Stimulated activated naive CD4-positive, alpha-beta T cell (primary cell): ENCODE measurements around the gene RASSF9.

Experiments used
- DNase-seq, 6 experiments: peaks; one replicate each; lab custom pipeline; 2025; lab: John Stamatoyannopoulos, UW

The RASSF9 gene

DNA sequence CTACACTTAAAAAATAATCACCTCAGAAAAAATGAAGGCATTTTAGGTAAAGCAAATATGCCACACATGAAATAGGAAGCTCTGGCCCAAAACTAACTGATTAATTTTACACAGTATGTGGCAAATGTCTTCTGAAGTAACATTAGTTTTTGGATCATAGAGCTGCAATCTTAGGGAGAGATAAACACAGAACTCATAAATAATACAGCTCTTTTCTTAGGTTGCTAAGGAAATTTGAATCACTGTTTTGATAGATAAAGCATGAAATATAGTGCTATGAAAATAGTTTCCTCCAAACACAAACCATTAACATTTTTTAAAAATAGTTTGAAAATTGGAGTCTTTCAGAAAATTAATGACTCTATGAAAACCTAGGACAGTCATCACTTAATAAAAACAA is 15.0 kb downstream of the RASSF9 start:
- DNase-seq: no peak

DNA sequence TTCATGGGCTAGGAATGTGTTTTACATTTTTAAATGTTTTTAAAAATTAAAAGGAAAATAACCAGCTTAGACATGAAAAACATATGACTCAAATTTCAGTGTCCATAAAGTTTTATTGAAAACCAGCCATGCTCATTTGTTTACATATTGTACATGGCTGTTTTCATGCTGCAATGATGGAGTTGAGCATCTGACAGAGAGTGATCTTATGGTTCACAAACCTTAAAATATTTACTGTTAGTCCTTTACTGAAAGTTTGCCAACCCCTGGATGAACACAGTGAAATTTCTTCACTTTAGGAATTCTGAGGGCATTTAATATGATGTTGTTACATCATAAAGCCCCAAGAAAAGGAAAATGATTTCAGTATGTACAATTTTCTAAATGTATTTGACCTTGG is 16.1 kb downstream of the RASSF9 start:
- DNase-seq: no peak

DNA sequence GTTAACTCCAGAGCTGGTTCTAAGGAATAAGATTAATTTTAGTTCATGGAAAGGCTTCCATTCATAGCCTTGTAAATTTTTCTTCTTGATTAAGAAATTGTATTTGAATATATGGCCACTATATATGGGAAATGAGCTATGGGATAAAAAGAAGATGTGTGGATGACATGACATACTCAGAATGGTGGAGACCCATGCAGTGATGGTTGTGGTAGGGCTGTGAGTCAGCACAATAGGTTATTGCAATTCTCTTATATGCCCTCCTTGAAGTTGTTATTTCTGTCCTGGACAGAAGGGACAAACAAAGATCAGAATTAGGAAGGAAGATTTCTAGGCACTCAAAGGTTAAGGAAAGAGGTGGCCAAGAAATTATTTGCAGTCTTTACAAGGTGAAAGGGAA is 21.5 kb downstream of the RASSF9 start:
- no peak for DNase-seq

DNA sequence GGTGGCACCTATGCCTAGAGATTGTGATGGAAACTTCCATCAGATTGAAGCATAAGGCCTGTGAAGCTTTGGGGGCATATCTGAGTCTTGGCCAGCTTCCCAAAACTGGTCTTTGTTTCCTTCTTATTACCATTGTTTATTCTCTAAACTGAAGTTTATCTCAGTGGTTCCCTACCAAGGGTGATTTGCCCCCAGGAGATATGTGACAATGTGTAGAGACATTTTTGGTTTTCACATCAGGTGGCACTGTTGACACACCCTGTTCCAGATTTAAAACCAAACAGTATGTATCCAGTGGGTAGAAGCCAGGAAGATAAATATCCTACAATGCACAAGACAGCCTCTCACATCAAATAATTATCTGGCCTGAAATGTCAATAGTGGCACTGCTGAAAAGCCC is 22.1 kb downstream of the RASSF9 start:
- DNase-seq: no peak

DNA sequence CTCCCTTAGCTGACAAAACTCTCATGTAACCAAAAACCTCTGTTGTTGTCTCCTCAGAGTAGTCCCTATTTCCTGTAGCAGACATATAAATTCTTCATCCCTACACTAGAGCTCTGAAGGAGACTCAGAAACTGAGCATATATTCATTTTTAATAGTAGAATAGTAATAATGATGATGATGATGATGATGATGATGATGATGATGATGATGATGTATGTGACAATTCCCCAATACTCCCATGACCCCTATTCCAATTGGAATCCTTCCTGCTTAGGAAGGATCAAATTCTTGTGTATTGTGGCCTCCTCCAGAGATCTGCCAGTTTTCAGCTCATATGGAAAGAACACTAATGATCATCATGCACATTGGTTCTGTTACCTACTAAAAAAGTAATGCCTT is 26.7 kb downstream of the RASSF9 start:
- DNase-seq: no peak

DNA sequence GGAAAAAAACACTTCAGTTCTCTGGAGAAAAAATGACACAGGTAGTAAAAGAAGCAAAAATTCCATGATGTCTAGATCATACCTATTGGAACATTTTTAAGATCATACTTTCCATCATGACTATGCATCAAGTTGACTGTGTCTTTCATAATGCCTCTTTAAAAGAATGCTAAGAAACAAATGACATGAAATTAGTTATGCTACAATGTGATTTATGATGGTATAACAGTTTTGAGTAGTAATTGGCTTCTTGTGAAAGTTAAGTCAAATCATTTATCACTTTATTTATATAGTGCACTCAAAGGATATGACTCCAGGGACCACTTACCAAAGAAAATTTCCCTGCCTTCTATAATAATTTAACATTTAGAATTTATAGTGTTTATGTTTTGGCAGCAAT is 28.5 kb downstream of the RASSF9 start:
- no peak for DNase-seq

DNA sequence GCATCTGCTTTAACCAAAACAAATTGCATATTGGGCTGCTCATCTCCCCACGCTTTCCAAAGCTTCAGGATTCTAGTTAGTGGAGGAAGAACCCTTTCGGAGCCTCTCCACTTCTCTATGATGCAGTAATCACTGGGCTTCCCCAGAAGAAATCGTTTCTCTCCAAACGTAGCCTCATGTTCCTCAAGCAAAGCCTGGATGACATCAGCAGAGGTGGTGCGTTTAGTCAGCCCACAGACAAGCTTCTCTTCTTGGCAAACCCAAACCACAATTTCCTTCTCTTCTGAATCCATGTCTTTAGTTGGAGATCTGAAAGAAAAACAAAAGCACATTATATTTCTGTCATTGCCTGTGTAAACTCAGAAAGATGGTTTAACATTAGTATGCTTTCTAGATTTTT is 30.6 kb downstream of the RASSF9 start:
- DNase-seq: no peak

DNA sequence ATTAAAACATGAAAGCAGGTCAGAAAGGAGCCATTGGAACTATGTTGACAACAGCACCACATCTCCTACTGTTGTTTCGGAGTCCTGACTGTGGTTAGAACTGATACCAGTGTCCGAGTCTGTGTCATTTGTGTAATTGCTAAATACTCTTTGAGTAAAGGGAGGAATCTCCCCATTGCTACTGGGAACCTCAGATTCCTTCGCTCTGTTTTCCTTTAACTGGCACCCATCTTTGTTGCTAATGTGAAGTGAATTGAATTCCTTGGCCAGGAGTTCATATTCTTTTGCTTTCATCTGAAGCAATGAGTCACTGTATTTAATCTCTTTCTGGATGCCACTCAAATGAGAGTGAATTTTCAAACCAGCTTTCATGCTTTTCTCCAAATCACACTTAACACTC is 31.5 kb downstream of the RASSF9 start:
- no peak for DNase-seq

DNA sequence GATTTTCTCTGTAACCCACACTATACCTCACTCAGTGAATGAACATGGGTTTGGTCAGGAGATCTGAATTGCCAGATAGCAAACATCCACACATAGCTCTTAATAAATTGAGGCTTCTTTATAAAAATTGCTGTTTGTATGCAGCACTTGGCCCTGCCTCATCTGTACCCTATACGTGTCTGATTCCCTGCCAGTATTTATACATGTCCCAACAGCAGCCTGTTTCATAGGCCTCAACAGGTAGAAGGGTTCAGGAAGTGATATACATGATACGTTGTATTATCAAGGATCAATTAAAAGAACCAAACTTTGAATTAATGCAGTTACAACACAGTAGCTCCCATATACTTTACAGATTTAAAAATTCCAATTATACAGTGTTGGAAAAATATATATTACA is 32.3 kb downstream of the RASSF9 start:
- no peak for DNase-seq

DNA sequence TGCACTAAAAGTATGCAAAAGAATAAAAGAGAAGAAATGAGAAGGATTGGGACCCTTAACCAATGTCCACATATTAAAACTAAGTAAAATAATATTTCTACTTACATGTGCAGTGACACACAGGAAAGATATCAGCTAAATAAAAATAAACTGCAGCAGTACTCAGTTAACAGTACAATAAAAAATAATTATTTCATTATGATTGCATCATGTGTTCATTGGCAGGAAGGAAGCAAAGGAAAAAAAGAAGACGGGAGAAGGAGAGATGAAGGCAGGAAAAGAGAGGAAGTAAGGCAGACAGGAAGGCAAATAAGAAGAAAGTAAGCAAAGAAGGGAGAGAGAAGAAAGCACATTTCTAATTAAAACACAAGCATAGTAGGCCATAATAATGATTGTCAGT is 33.0 kb downstream of the RASSF9 start:
- DNase-seq: no peak

DNA sequence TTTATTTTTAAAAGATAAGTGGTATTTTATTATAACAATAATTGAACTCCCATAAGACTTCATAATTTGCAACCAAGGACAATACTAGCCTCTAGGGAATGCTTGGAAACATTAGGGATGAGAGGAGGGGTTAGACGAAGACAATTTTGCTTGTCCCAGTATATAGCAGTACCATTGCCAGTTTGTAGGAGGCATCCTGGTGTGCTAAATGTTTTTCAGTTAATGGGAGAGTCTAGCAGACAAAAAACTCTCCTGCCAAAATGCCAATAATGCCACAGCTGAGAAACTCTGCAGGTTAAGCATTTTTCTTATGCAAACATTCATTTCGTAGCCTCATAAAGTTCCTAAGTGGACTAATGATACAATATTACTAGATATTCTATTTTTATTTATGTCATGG is 38.1 kb downstream of the RASSF9 start:
- no peak for DNase-seq

DNA sequence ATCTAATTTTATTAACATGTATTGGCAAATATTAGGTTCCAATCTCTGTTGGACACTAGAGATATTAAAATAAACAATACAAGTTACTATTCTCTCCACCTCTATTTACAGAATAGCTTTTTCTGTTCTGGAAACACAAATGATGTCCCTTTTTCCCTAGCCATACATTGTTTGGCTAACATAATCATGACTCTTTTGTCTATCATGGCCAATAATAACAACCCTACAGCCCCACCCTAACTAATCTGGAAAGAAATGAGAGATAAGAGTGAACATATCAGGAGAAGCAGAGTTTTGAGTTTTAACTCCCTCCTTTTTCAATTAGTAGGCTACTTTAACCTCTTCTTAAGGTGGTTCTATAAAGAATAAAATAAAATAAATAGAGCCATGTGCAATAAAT is 40.2 kb downstream of the RASSF9 start:
- DNase-seq: no peak

DNA sequence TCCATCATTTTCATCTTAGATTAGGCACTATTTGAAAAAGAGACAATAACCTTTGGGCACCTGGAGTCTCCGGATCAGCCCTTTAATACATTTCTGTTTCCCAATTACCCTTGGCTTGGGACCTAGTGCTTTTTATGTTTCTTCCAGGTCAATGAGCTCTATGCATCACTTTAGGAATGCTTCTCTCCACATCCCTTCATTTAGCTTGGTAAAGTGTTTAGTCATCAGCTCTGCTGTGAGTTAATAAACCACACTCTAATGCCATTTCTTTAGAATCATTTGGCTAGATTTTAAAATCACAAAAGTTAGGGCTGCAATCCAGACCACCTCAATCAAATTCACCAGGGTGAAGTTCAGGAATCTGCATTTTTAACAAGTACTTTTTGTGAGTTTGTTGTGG is 41.7 kb downstream of the RASSF9 start:
- no peak for DNase-seq

DNA sequence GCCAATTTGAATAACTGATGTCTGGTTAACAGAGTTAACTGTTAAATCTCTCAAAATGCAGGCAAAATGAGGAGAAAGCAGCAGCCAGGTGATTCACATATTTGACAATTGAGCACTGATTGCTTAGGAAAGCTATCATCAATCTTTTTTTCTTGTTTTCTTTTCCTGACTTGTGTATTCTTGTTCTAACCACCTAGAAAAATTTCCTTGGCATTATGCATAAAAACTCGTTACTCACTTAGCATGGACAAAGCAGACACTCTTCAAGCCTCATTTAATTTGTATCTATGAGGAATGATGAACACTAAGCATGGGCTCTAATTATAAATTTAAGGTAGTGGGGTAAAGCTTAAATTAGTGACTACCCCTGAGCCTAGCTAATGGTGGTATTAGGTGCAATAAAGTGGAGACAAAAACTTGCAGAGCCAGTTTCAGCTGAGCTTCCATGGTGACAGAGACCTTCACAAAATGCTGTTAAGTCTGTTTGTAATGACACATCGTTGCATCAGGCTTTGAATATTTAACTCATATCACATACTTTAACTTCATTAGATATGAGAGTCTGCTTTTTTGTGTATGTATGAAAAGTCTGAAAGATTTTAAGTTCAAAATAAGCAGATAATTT is 52.0 kb downstream of the RASSF9 start:
- no peak for DNase-seq

DNA sequence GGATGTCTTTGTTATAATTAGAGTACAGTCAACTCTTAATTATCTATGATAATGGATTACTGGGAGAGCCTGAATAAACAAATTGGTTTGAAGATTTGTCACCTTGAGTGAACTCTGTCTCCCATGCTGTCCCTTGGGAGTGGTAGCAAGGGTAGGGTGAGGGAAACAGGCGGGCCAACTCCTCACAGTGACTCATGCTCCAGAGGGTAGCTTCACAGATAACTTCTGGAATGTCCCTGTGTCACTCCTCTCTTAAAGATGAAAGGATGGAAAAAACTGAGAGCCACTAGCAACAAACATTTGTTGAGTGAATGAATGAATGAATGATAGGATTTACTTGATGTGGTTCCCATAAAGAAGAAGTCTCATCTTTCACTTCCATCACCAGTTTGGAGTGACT is 53.5 kb downstream of the RASSF9 start:
- DNase-seq: no peak

DNA sequence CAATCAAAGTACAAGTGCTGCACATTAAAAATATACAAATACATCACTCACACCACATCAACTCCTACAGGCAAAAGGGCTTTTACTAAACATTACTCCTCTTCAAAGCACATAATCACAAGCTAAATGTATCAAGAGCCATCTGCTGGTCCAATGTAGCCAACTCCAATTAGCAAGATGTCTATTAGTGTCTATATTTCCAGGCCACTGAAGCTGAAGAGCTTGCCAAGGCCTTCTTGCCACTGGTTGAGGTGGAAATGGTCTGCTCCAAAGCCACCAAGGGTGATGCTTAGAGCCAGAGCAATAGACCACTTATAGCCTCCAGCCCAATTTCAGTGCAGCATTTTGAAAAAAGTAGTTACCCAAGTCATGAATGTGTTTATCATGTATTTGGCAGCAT is 54.4 kb downstream of the RASSF9 start:
- DNase-seq: no peak

DNA sequence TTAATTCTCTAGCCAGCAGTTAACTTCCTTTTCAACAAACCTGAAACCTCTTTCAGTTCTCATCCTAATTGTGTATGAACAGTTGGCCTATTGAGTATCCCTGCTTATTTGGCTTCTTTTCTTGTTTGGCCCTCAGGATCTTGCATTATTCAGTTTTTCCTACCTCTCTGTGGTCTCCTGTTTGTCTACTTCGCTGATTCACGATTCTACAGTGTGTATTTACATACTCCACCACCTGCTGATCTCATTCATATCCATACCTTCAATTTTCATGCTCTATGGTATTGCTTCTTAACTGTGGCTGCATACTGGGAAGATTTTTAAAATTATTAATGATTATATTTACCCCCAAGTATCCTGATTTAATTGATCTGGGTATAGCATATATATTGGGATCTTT is 56.4 kb downstream of the RASSF9 start:
- DNase-seq: no peak

DNA sequence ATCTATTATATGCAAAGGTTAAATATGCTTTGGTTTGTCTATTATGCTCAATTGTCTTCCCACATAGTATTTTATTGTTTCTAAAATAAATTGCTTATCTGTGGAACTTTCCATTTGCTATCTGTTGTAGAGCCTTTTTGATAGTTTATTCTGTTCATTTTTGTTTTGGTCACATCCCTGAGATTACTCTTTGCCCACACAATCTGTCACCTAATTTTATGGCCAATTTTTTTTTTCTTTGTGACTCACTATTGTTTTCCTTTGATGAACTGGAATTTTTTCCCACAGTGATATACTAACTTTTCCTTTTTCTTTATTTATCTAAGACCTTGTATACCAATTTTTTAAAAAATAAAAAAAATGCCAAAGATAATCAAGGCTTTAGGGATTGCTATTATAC is 61.1 kb downstream of the RASSF9 start:
- no peak for DNase-seq

DNA sequence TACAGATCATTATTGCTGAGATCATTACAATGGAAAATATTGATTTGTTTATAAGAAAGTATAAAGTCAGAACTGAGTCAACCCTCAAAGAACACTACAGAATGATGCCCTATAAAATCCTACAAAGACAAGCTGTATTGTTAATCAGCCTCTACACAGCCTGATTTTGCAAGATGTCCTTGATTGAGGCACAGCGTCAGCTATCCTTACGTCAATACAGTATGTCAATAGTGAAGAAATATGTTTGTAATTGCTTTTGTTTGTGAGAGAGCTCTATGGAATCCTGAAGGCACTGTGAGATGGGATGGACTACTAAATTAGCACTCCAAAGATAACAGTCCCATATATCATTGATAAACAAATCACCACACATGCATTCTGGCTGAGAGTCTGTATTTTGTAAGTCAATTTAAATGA is 70.7 kb downstream of the RASSF9 start:
- no peak for DNase-seq

DNA sequence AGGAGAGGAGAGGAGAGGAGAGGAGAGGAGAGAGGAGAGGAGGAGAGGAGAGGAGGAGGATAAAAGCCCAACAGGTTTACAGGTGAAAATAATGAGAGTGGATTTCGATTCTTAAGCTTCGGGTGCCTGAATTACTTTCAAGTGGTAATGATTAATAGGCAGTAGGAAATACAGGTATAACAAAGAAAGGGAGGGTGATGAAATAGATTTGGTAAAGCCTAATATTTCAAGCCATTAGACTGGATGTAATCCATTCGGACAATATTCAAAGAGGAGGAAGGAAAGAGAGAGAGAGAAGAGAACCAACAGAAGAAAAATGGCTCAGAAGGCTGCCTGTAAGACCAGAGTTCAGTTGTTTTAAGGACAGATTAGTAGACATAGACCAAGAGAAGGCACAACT is 76.6 kb downstream of the RASSF9 start:
- DNase-seq: no peak

DNA sequence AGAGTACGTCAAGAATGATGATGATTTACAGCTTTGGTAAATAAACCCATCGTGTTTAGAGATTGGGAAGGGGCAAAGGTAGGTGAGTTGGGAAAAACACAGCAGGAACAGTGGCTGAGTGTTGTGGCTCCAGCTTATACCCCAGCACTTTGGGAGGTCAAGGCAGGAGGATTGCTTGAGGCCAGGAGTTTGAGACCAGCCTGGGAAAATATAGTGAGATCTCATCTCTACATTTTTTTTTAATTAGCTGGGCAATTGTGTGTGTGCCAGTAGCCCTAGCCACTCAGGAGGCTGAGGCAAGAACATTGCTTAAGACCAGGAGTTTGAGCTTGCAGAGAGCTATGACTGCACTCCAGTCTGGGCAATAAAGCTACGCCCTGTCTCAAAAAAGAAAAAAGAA is 77.1 kb downstream of the RASSF9 start:
- DNase-seq: no peak

DNA sequence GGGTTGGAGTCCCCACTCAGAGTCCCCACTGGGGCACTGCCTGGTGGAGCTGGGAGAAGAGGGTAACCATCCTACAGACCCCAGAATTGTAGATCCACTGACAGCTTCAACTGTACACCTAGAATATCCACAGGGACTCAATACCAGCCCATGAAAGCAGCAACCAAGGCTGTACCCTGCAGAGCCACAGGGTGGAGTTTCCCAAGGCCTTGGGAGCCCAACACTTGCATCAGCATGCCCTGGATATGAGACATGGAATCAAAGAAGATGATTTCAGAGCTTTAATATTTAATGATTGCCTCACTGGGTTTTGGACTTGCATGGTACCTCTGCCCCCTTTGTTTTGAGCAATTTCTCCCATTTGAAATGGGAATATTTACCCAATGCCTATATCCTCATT is 80.4 kb downstream of the RASSF9 start:
- DNase-seq: no peak
